ENCODE measurements around the gene C1orf74.

Gene C1orf74

DNA sequence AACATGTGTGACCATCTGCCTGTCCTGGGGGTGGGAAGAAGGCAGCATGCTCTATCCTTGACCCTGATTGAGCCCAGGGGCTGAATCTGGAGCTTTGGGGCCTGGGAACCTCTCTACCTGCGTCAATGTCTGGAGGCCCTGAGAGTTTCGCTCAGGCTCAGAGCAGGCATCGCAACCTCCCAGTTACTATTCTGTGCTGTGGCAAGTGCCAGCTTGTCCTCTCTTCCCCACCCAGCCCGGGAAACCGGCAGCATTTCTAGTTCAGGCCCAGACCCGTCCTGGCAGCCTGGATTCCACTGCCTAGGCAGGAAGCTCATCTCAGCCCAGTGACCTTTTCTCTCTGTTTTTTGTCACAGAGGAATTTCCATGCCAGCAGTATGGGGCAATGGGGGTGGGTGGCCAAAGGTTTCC is 31.6 kb upstream of the C1orf74 start:
- DNase-seq (ENCODE audit: low read depth) = peak; percentile 100
- TF ChIP-seq, protein P1, sequence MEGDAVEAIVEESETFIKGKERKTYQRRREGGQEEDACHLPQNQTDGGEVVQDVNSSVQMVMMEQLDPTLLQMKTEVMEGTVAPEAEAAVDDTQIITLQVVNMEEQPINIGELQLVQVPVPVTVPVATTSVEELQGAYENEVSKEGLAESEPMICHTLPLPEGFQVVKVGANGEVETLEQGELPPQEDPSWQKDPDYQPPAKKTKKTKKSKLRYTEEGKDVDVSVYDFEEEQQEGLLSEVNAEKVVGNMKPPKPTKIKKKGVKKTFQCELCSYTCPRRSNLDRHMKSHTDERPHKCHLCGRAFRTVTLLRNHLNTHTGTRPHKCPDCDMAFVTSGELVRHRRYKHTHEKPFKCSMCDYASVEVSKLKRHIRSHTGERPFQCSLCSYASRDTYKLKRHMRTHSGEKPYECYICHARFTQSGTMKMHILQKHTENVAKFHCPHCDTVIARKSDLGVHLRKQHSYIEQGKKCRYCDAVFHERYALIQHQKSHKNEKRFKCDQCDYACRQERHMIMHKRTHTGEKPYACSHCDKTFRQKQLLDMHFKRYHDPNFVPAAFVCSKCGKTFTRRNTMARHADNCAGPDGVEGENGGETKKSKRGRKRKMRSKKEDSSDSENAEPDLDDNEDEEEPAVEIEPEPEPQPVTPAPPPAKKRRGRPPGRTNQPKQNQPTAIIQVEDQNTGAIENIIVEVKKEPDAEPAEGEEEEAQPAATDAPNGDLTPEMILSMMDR (IDR thresholded peaks at IDR 0.05; ENCODE audit: insufficient read depth, low read depth, low read length, missing control alignments) = no peak
- peak overlapping the region; percentile 31 for H3K4me3 ChIP-seq (ENCODE audit: low read length)

- no peak overlapping the region for H3K4me3 ChIP-seq (ENCODE audit: low read length)
- DNase-seq (ENCODE audit: low read depth) = no peak
- TF ChIP-seq, protein P1 (IDR thresholded peaks at IDR 0.05; ENCODE audit: insufficient read depth, low read depth, low read length, missing control alignments) = no peak
Measured at GRCh38 chr1:209815490-209815889, 31.1 kb upstream of the C1orf74 start.

DNA sequence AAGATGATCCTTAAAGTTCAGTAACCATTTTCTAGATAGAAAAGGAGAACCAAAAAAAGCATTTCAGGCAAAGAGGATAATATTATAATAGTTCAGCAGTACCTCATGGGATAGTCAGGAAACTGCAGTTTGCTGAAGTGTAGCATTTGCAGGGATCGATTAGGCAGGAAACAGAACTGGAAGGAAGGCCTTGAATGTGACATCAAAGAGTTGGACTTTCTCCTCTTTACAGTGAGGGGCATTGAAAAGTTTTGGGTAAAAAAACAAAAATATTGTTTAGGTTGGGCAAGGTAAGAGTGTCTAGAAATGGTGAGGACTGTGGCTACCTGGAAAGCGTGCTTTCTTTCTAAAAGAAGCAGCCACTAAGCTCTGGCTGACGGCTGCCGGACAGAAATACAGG is 29.5 kb upstream of the C1orf74 start:
- no peak overlapping the region for H3K4me3 ChIP-seq (ENCODE audit: low read length)
- DNase-seq (ENCODE audit: low read depth) = no peak
- TF ChIP-seq, protein P1 (IDR thresholded peaks at IDR 0.05; ENCODE audit: insufficient read depth, low read depth, low read length, missing control alignments) = no peak

GRCh38 chr1:209810783-209811182 is 26.4 kb upstream of the C1orf74 start:
- DNase-seq (ENCODE audit: low read depth) = no peak
- TF ChIP-seq, protein P1 (IDR thresholded peaks at IDR 0.05; ENCODE audit: insufficient read depth, low read depth, low read length, missing control alignments) = no peak
- no peak overlapping the region for H3K4me3 ChIP-seq (ENCODE audit: low read length)

- DNase-seq (ENCODE audit: low read depth) = peak; percentile 99
- no peak overlapping the region for H3K4me3 ChIP-seq (ENCODE audit: low read length)
- TF ChIP-seq, protein P1 (IDR thresholded peaks at IDR 0.05; ENCODE audit: insufficient read depth, low read depth, low read length, missing control alignments) = no peak
Measured at GRCh38 chr1:209809611-209810010, 25.3 kb upstream of the C1orf74 start.

DNA sequence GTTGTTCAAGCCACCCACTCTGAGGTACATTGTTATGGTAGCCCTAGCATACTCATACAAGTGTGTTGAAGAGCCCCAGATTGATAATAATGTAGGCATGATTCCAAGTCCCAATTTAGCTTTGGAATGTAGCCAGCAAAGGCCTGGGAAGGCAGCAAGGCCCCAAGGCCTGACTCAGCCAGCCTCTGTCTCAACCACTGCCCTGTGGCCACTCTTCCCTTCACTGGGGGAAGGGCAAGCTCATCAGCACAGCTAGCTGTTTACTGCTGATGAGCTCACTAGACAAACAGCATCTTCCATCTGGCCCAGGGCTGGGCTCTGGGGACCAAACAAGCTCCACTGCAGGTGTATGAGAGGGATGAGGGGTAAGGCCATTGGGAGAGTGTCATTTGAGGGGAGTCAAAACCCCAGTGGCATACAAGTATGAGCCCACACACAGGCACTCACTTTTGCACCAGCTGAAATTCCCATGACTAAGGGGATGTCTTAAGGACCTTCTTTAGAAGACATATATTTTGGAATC is 23.8 kb upstream of the C1orf74 start:
- DNase-seq (ENCODE audit: low read depth) = peak; percentile 99
- TF ChIP-seq, protein P1 (IDR thresholded peaks at IDR 0.05; ENCODE audit: insufficient read depth, low read depth, low read length, missing control alignments) = no peak
- H3K4me3 ChIP-seq (ENCODE audit: low read length) = no peak overlapping the region

DNA sequence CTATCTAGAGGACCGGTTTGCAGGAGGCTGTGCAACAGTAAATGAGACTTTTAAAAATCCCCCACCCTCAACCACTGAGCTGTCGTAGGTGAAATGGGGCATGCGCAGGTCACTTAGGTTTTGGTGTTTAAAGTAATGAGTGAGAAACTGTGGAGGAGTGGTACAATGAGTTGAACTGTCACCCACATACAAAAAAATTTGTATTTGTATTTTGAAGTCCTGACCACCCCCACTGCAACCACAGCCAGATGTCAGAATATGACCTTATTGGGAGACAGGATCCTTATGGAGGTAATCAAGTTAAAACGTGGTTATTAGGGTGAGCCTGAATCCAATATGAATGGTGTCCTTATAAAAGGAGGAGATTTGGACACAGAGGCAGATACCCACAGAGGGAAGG is 23.1 kb upstream of the C1orf74 start:
- peak; percentile 40 for DNase-seq (ENCODE audit: low read depth)
- TF ChIP-seq, protein P1 (IDR thresholded peaks at IDR 0.05; ENCODE audit: insufficient read depth, low read depth, low read length, missing control alignments) = no peak
- no peak overlapping the region for H3K4me3 ChIP-seq (ENCODE audit: low read length)

Data from epithelial cell of esophagus (primary cell).